NCI-H2081 treated with DMSO at 0.1 percent for 48 hours (cell line): ENCODE measurements around the gene ZNF593.

Source experiments
- DNase-seq: peaks from one replicate; lab custom pipeline; 2025; lab: John Stamatoyannopoulos, UW

Gene ZNF593

GRCh38 chr1:26210147-26210870, 40.6 kb downstream of the ZNF593 start:
- no peak for DNase-seq

GRCh38 chr1:26212726-26213125, 43.0 kb downstream of the ZNF593 start:
- no peak for DNase-seq

- DNase-seq = no peak
Measured at GRCh38 chr1:26213335-26213905, 43.7 kb downstream of the ZNF593 start.

- no peak for DNase-seq
Measured at GRCh38 chr1:26215246-26215645, 45.5 kb downstream of the ZNF593 start.

GRCh38 chr1:26218906-26219494, 49.3 kb downstream of the ZNF593 start:
- no peak for DNase-seq
